GM23248 (cell line): ENCODE data around the gene RANBP9. TPM values are rescaled to one million over a fixed set of nuclear protein-coding genes. Genes with fewer than 3 reads are reported as not detected.
A peak's percentile ranks its signal among the peaks of the same experiment; 100 is the strongest.

ENCODE experiments used
- DNase-seq: peaks from one replicate; pipeline ENCODE4 v3.0.0-alpha.2; 2015
- H2AFZ ChIP-seq: fragments of 200-600 bp; sonication (generic); 2 replicates; pipeline ENCODE4 v1.6.1; 2016; ENCODE audit warnings: antibody characterized with exemption
- H3F3A ChIP-seq: fragments of 200-600 bp; sonication (generic); 2 replicates; pipeline ENCODE4 v1.6.1; 2016; ENCODE audit warnings: mild to moderate bottlenecking, antibody characterized with exemption, mixed run types; ENCODE audit not compliant: insufficient read depth
- H3K27ac ChIP-seq: fragments of 200-600 bp; sonication (generic); 2 replicates; pipeline ENCODE4 v1.5.1; 2016; ENCODE audit warnings: mild to moderate bottlenecking
- H3K27me3 ChIP-seq: fragments of 200-600 bp; sonication (generic); replicated peaks from 2 replicates; pipeline ENCODE4 v1.6.1; 2016; ENCODE audit warnings: mild to moderate bottlenecking; ENCODE audit not compliant: insufficient read depth
- H3K36me3 ChIP-seq: fragments of 200-600 bp; sonication (generic); 2 replicates; pipeline ENCODE4 v1.6.1; 2016; ENCODE audit warnings: low read depth, mild to moderate bottlenecking
- H3K4me1 ChIP-seq: fragments of 200-600 bp; sonication (generic); 2 replicates; pipeline ENCODE4 v1.6.1; 2016; ENCODE audit warnings: mild to moderate bottlenecking; ENCODE audit not compliant: insufficient read depth
- H3K4me2 ChIP-seq: fragments of 200-600 bp; sonication (generic); one replicate; pipeline ENCODE4 v1.6.1; 2016; ENCODE audit warnings: mild to moderate bottlenecking; ENCODE audit not compliant: unreplicated experiment
- H3K4me3 ChIP-seq: fragments of 200-600 bp; sonication (generic); 2 replicates; pipeline ENCODE4 v1.5.1; 2016; ENCODE audit warnings: mild to moderate bottlenecking
- H3K79me2 ChIP-seq: fragments of 200-600 bp; sonication (generic); 2 replicates; pipeline ENCODE4 v1.6.1; 2016; ENCODE audit warnings: mild to moderate bottlenecking; ENCODE audit not compliant: insufficient read depth
- H3K9ac ChIP-seq: fragments of 200-600 bp; sonication (generic); 2 replicates; pipeline ENCODE4 v1.6.1; 2016; ENCODE audit warnings: mild to moderate bottlenecking
- H3K9me2 ChIP-seq: fragments of 200-600 bp; sonication (generic); 2 replicates; pipeline ENCODE4 v1.6.1; 2016; ENCODE audit warnings: mixed run types, mild to moderate bottlenecking, moderate library complexity; ENCODE audit not compliant: insufficient read depth
- H3K9me3 ChIP-seq: fragments of 200-600 bp; sonication (generic); one replicate; pipeline ENCODE4 v1.6.1; 2017; ENCODE audit warnings: low read depth
- H4K20me1 ChIP-seq: fragments of 200-600 bp; sonication (generic); 2 replicates; pipeline ENCODE4 v1.6.0; 2016; ENCODE audit not compliant: insufficient read depth
- EZH2 ChIP-seq: fragments of 200-600 bp; sonication (generic); IDR thresholded peaks from 2 replicates; pipeline ENCODE4 v1.6.1; 2018; ENCODE audit warnings: antibody characterized with exemption, mild to moderate bottlenecking; ENCODE audit not compliant: insufficient read depth, poor library complexity, severe bottlenecking
- EZH2phosphoT487 ChIP-seq: fragments of 200-600 bp; sonication (generic); IDR thresholded peaks from 2 replicates; pipeline ENCODE4 v1.6.1; 2018; ENCODE audit warnings: antibody characterized with exemption, moderate library complexity, mild to moderate bottlenecking, low read depth; ENCODE audit not compliant: insufficient read depth
- WGBS, 2 experiments: methylation state at CpG; one replicate each; pipeline ENCODE4 v1.1.6; 2015 to 2017; ENCODE audit warnings: low lambda C conversion rate in 2 of 2, low coverage in 1 of 2; ENCODE audit errors: missing lambda C conversion rate in 2 of 2; 5-methylcytosine and 5-hydroxymethylcytosine counted together
- in situ Hi-C: fragments of 300-500 bp; cut with MboI; formaldehyde crosslinking; loops from 2 replicates; pipeline ENCODE4 v1.15.0; 2020
- polyA plus RNA-seq: library from polyadenylated mRNA; unstranded; fragments of >200 nt; fragmentation: Nextera tagmentation; extraction: Ambion mirVana; gene quantifications from 2 replicates; pipeline ENCODE4 v1.2.1, GENCODE V29; 2016
- total RNA-seq: library from RNA; depleted of rRNA; stranded (reverse); fragments of >200 nt; shearing (Covaris generic); gene quantifications from 2 replicates; pipeline ENCODE4 v1.2.3, GENCODE V29; 2014

RANBP9 gene
- total and polyA plus RNA-seq, 2 experiments from 2014 or later = 8.0 to 29.8 TPM

- Histone ChIP-seq H3K27ac (peak overlapping the region; percentile 82), H3K9me2 (no peaks in the 10 kb centered on the region), H4K20me1 (no peaks in the 10 kb centered on the region), H3K27me3 (no peaks in the 10 kb centered on the region), H3K36me3 (peaks cover 36% of the 10 kb centered on the region), H2AFZ (peak overlapping the region; percentile 77), H3F3A (peaks cover 28% of the 10 kb centered on the region), H3K4me3 (peak overlapping the region; percentile 81), H3K4me1 (peaks cover 23% of the 10 kb centered on the region), H3K9ac (peak overlapping the region; percentile 91), H3K9me3 (no peaks in the 10 kb centered on the region), H3K4me2 (peak overlapping the region; percentile 96), H3K79me2 (peaks cover 48% of the 10 kb centered on the region)
- TF ChIP-seq EZH2phosphoT487 (no peak), EZH2 (no peak)
- DNase-seq = peak; percentile 87
- 1 to 3% methylated on average over 14 of the region's 14 CpGs for WGBS, 2 experiments
- in situ Hi-C loops = no loop called here
Measured at GRCh38 chr6:13615792-13616120, 95.9 kb downstream of the RANBP9 start.

DNA sequence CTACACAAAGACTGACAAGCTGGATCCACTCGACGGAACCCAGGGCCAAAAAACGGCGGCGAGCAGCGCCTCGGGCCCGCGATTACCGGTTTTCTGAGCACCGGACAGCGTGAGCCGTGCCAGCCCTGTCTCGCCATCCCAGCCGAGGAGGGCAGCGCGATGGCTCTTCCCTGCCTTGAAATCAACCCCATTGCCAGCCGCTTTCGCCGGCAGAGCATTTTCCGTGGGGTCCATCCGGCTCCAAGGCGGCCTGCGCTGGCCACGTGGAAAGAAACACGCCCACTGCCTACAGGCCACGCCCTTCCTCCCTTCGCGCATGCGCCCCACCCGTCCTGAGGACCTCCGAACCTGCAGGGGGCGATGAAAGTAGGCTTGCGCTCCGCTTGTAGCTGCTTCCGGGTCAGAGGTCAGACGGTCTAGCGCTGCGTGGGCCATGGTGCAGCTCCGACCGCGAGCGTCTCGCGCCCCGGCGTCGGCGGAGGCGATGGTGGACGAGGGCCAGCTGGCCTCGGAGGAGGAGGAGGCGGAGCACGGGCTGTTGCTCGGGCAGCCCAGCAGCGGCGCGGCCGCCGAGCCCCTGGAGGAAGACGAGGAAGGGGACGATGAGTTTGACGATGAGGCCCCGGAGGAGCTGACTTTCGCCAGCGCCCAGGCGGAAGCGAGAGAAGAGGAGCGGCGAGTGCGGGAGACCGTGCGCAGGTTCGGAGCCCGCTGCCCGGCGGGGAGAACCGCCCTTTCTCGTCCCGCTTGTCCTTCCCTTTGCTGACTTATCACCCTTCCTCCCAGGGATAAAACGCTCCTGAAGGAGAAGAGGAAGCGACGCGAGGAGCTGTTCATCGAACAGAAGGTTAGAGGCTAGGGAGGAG, 96.5 kb downstream of the RANBP9 start, which contains the start of gene NOL7:
Gene NOL7 (plus strand): TSS at position 410 of the 866 bp plus-strand sequence. CDS start 24 bp downstream, at position 434.
- Histone ChIP-seq H4K20me1 (no peaks in the 10 kb centered on the region), H3K9me3 (no peaks in the 10 kb centered on the region), H3K27ac (peak within 1 kb of the TSS; percentile 82), H3K9ac (peak within 1 kb of the TSS; percentile 91), H3K79me2 (peaks cover 44% of the 10 kb centered on the region), H2AFZ (peak within 1 kb of the TSS; percentile 77), H3K4me2 (peak within 1 kb of the TSS; percentile 96), H3K9me2 (no peaks in the 10 kb centered on the region), H3K4me3 (peak within 1 kb of the TSS; percentile 81), H3F3A (peaks cover 27% of the 10 kb centered on the region), H3K4me1 (peaks cover 23% of the 10 kb centered on the region), H3K36me3 (peaks cover 30% of the 10 kb centered on the region), H3K27me3 (no peaks in the 10 kb centered on the region)
- in situ Hi-C loops = no loop called here
- WGBS, 2 experiments = 1% methylated on average over 75 to 78 of the region's 85 CpGs
- DNase-seq = peak; percentile 99
- TF ChIP-seq EZH2 (no peak), EZH2phosphoT487 (no peak)

GRCh38 chr6:13614126-13614925, 97.3 kb downstream of the RANBP9 start:
- peak overlapping the region; percentile 77 for H2AFZ ChIP-seq
- no peaks in the 10 kb centered on the region for H4K20me1 ChIP-seq
- no peaks in the 10 kb centered on the region for H3K9me3 ChIP-seq
- H3K4me2 ChIP-seq = peak overlapping the region; percentile 91
- in situ Hi-C loops = no loop called here
- peak overlapping the region; percentile 91 for H3K9ac ChIP-seq
- peak overlapping the region; percentile 81 for H3K4me3 ChIP-seq
- peaks cover 21% of the 10 kb centered on the region for H3F3A ChIP-seq
- WGBS, 2 experiments = 7 to 8% methylated on average over 38 of the region's 38 CpGs
- H3K4me1 ChIP-seq = peaks cover 23% of the 10 kb centered on the region
- no peak for TF ChIP-seq EZH2
- TF ChIP-seq EZH2phosphoT487 = no peak
- peaks cover 22% of the 10 kb centered on the region for H3K36me3 ChIP-seq
- no peaks in the 10 kb centered on the region for H3K27me3 ChIP-seq
- peak overlapping the region; percentile 82 for H3K27ac ChIP-seq
- peaks cover 36% of the 10 kb centered on the region for H3K79me2 ChIP-seq
- no peaks in the 10 kb centered on the region for H3K9me2 ChIP-seq
- peak; percentile 72 for DNase-seq

DNA sequence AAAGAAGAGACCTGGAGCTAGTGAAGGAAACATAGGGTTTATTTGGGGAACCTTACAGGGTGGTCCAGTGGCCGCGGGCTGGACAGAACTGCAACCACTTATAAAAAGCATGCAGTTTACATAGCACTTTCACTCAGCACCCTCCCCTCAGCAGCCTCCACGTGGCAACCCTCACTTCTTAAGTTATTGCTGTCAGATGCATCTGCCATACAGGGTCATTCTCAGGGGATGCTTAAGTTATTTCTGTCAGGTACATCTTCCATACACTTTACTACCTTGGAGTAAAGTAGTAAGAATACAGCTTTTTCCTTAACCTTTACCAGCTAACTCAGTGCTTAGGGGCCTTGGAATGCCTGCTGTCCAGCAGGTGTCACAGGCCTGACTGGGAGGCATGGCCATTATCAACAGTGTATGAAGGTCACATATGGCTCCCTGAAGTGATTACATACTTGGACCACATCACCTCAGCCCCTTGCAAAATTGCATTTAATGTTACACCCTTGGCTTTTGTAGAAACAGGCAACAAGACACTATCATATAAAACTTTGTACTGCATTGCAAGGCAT, 98.5 kb downstream of the RANBP9 start:
- Histone ChIP-seq H3K27ac (no peak overlapping the region), H3K9ac (no peak overlapping the region), H3K79me2 (peaks cover 26% of the 10 kb centered on the region), H3K4me1 (peaks cover 23% of the 10 kb centered on the region), H2AFZ (no peak overlapping the region), H3K9me2 (no peaks in the 10 kb centered on the region), H3K4me2 (no peak overlapping the region), H3K36me3 (peaks cover 12% of the 10 kb centered on the region), H4K20me1 (no peaks in the 10 kb centered on the region), H3K9me3 (no peaks in the 10 kb centered on the region), H3K27me3 (no peaks in the 10 kb centered on the region), H3F3A (peaks cover 17% of the 10 kb centered on the region), H3K4me3 (no peak overlapping the region)
- in situ Hi-C loops = no loop called here
- no peak for TF ChIP-seq EZH2
- TF ChIP-seq EZH2phosphoT487 = no peak
- DNase-seq = no peak
- WGBS, 2 experiments = 60 to 64% methylated on average over 3 of the region's 3 CpGs
